HG02938 (cell line): ENCODE measurements around the gene SHQ1.
"Not testable (repeated sequence)": the region's sequence is repeated elsewhere in the genome, so short reads cannot be mapped to it uniquely, and the experiment has no call there.

Experiments
- ATAC-seq: cut with Tn5 transposase; IDR thresholded peaks from one replicate; pipeline ENCODE4 v1.9.1; 2021; ENCODE audit warnings: mild to moderate bottlenecking, moderate library complexity; ENCODE audit not compliant: unreplicated experiment

Gene SHQ1

GRCh38 chr3:72754582-72754981, 93.7 kb downstream of the SHQ1 start:
- ATAC-seq: no peak

- ATAC-seq: no peak
Measured at GRCh38 chr3:72753495-72753894, 94.8 kb downstream of the SHQ1 start.

- no peak for ATAC-seq
Measured at GRCh38 chr3:72750405-72750965, 97.8 kb downstream of the SHQ1 start.

GRCh38 chr3:72748659-72749058, 99.6 kb downstream of the SHQ1 start:
- ATAC-seq: no peak

GRCh38 chr3:72746430-72747411, 101.5 kb downstream of the SHQ1 start:
- ATAC-seq: no peak

- ATAC-seq: no peak
Measured at GRCh38 chr3:72745146-72745999, 102.9 kb downstream of the SHQ1 start.

GRCh38 chr3:72744330-72744729, 103.9 kb downstream of the SHQ1 start:
- no peak for ATAC-seq

- ATAC-seq: no peak
Measured at GRCh38 chr3:72739531-72740466, 108.4 kb downstream of the SHQ1 start.

GRCh38 chr3:72738752-72739530, 109.3 kb downstream of the SHQ1 start:
- no peak for ATAC-seq

- ATAC-seq: not testable (repeated sequence)
Measured at GRCh38 chr3:72735072-72735471, 113.2 kb downstream of the SHQ1 start.

GRCh38 chr3:72733676-72734075, 114.6 kb downstream of the SHQ1 start:
- no peak for ATAC-seq

- not testable (repeated sequence) for ATAC-seq
Measured at GRCh38 chr3:72732666-72733345, 115.4 kb downstream of the SHQ1 start.

- no peak for ATAC-seq
Measured at GRCh38 chr3:72728958-72729467, 119.2 kb downstream of the SHQ1 start.

- ATAC-seq: no peak
Measured at GRCh38 chr3:72728329-72728889, 119.8 kb downstream of the SHQ1 start.

- ATAC-seq: no peak
Measured at GRCh38 chr3:72727726-72728125, 120.5 kb downstream of the SHQ1 start.

GRCh38 chr3:72727172-72727571, 121.1 kb downstream of the SHQ1 start:
- no peak for ATAC-seq

GRCh38 chr3:72725229-72725628, 123.0 kb downstream of the SHQ1 start:
- ATAC-seq: no peak

- no peak for ATAC-seq
Measured at GRCh38 chr3:72724070-72724469, 124.2 kb downstream of the SHQ1 start.
